Pancreas (tissue), 10 donors: ENCODE measurements around the gene RUBCN. TPM values are rescaled to one million over a fixed set of nuclear protein-coding genes. Genes with fewer than 3 reads are reported as not detected.
A peak's percentile ranks its signal among the peaks of the same experiment; 100 is the strongest.

ENCODE experiments used
- ATAC-seq, 4 donors: fragments of 200-7000 bp; cut with Tn5 transposase; one replicate each; pipeline versions ENCODE4 v1.8.0 to v1.9.1; 2020; ENCODE audit warnings: mild to moderate bottlenecking in 4 of 4, moderate library complexity in 4 of 4
- DNase-seq, 6 donors: peaks; one replicate each; pipeline ENCODE4 v3.0.0-alpha.2; 2020
- FAIRE-seq: peaks from 2 replicates; lab custom pipeline; 2012; peaks lifted over from hg19 to GRCh38; lab: Jason Lieb, UNC
- H3K27ac ChIP-seq, 4 donors: fragments of 200-600 bp; sonication (generic); 1 replicate in 3 of 4; 2 replicates in 1 of 4; pipeline versions ENCODE4 v1.5.0 to v1.8.0; 2020
- H3K27me3 ChIP-seq, 4 donors: fragments of 200-600 bp; one replicate each; pipeline ENCODE4 v1.8.0; 2021
- H3K36me3 ChIP-seq, 3 donors: fragments of 200-600 bp; sonication (generic) in 1 of 3; one replicate each; pipeline versions ENCODE4 v1.5.0 to v1.8.0; 2020 to 2021
- H3K4me1 ChIP-seq, 3 donors: fragments of 200-600 bp; one replicate each; pipeline ENCODE4 v1.8.0; 2021
- H3K4me3 ChIP-seq, 4 donors: fragments of 200-600 bp; sonication (generic) in 2 of 4; one replicate each; pipeline versions ENCODE4 v1.5.0 to v1.8.0; 2020 to 2021
- H3K9me3 ChIP-seq, 4 donors: fragments of 200-600 bp; one replicate each; pipeline ENCODE4 v1.8.0; 2021
- WGBS, 2 donors: extraction: QIAGEN DNeasy Blood & Tissue Kit; methylation state at CpG; one replicate each; pipeline ENCODE4 v1.1.7; 2013; 5-methylcytosine and 5-hydroxymethylcytosine counted together
- intact Hi-C, 3 donors: fragments of 100-400 bp; cut with DNase I; formaldehyde crosslinking; loops; one replicate each; pipeline versions ENCODE4 v1.11.1 to v1.14.2; 2022
- polyA plus RNA-seq, 2 donors: library from polyadenylated mRNA; stranded (reverse); fragments of 200-250 nt; gene quantifications; one replicate each; pipeline ENCODE4 v1.2.3, GENCODE V29; 2013
- total RNA-seq, 6 donors: library from RNA; stranded (reverse); fragmentation: NEBNext Ultra II Directional in 4 of 6; extraction: Animal tissue kit (Norgen Biotek cat#: 25700) in 4 of 6; gene quantifications; one replicate each; pipeline versions ENCODE4 v1.2.1 to v1.2.4, GENCODE V29; 2021 to 2023
- TF ChIP-seq, protein P1 (sequence below), 4 donors: fragments of 200-600 bp; sonication (generic) in 3 of 4; IDR thresholded peaks; one replicate each; pipeline versions ENCODE4 v1.5.0 to v1.8.0; 2021; ENCODE audit warnings: antibody characterized with exemption in 4 of 4
- donor health status: healthy with polysubstance abuse.
- donor health status: DM: no; HTN: no; CAD: no; lungs with moderate emphysema.
- donor health status: DM: no; HTN: no; CAD: no.
- donor health status: control.
- donor health status: control.
- donor health status: Bipolar disorder and iron deficiency.
- donor health status: DM: yes; HTN: yes; CAD: no.
- donor health status: DM: no; HTN: no; CAD: no.
- donor health status: DM: no; HTN: no; CAD: no.
- donor health status: DM: yes; HTN: yes; CAD: no.

Gene RUBCN
- total and polyA plus RNA-seq, 8 donors: 8.6 to 14.1 (median 13.0) TPM

DNA sequence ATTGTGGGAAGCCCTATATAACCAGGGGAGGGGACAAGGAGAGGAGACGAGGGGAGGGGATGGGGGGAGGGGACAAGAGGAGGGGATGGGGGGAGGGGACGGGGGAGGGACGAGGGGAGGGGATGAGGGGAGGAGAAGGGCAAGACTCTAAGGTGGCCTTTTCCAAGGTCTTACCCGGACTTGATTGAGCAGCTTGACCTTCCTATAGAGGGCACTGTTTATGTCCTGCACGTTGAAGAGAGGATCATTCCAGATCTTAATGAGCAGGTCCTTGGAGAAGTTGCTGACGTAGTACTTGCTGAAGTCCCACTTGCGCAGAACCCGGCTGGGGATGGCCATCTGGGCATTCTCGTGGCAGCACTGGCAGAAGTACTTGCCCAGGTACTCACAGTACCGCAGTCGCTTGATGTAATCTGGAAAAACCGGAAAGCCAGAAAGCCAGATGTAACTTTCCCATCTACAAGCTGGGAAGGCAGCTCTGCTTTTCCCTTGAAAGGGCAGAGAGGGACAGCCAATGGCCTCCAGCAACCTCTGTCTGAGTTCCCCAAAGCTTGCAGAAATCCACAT is 55.7 kb downstream of the RUBCN start:
- no peak for FAIRE-seq
- WGBS, 2 donors: 28 to 40% methylated on average over 11 to 12 of the region's 12 CpGs

DNA sequence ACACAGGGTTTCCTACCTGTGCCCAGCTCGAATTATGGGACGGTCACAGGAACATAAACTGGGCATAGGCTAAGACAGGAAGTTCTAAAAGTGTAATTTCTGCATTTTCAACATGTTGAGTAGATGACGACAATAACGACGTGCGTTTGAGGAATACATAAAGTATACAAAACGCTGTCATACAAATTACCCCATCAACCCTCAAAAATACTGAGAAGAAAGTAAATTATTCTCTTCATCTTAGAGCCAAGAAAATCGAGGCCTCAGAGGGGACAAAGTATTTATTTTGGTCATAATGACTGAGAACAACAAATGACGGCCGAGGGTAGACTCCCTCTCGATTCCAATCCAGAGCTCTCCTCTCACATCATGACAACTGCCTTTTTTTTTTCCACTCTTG is 60.8 kb downstream of the RUBCN start:
- Histone ChIP-seq H3K27ac (no peak overlapping the region), H3K27me3 (no peaks in the 10 kb centered on the region), H3K4me1 (no peaks in the 10 kb centered on the region), H3K36me3 (peaks cover 0 to 29% (median 4%) of the 10 kb centered on the region in 3 donors), H3K9me3 (no peaks in the 10 kb centered on the region), H3K4me3 (no peak overlapping the region)
- DNase-seq (no peak), FAIRE-seq (no peak), ATAC-seq (no peak)
- WGBS, 2 donors: 90 to 91% methylated on average over 11 of the region's 11 CpGs
- TF ChIP-seq, protein P1, sequence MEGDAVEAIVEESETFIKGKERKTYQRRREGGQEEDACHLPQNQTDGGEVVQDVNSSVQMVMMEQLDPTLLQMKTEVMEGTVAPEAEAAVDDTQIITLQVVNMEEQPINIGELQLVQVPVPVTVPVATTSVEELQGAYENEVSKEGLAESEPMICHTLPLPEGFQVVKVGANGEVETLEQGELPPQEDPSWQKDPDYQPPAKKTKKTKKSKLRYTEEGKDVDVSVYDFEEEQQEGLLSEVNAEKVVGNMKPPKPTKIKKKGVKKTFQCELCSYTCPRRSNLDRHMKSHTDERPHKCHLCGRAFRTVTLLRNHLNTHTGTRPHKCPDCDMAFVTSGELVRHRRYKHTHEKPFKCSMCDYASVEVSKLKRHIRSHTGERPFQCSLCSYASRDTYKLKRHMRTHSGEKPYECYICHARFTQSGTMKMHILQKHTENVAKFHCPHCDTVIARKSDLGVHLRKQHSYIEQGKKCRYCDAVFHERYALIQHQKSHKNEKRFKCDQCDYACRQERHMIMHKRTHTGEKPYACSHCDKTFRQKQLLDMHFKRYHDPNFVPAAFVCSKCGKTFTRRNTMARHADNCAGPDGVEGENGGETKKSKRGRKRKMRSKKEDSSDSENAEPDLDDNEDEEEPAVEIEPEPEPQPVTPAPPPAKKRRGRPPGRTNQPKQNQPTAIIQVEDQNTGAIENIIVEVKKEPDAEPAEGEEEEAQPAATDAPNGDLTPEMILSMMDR (IDR thresholded peaks at IDR 0.05): no peak
- intact Hi-C loops: no loop called here

More for the DNA sequence above, 55.7 kb downstream of the RUBCN start:
- TF ChIP-seq, protein P1 (IDR thresholded peaks at IDR 0.05): no peak
- Histone ChIP-seq H3K27me3 (no peaks in the 10 kb centered on the region), H3K27ac (peak overlapping the region; percentile 74 to 81 (median 78)), H3K4me3 (no peak overlapping the region), H3K9me3 (no peaks in the 10 kb centered on the region), H3K4me1 (peaks cover 0 to 10% (median 5%) of the 10 kb centered on the region in 3 donors), H3K36me3 (no peaks in the 10 kb centered on the region)
- DNase-seq (peak; percentile 68 to 93 (median 90)), ATAC-seq (peak; percentile 88 to 93 (median 88))
- intact Hi-C loops: no loop called here

DNA sequence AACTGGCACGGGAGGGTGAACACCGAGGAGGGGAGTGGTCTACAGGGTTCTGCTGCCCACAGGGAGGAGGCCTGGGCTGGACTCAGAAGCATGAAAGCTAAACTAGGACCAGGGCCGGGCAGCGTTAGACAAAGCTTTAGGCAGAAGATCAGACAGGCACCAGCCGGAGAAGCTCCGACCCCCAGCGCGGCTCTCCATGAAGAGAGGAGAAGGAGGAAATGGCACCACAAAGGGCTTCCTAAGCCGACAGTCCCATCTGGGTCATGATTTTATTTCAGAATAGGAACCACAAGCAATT is 61.2 kb downstream of the RUBCN start:
- no peak for FAIRE-seq
- H3K36me3 ChIP-seq: peaks cover 0 to 29% (median 4%) of the 10 kb centered on the region in 3 donors
- intact Hi-C loops: no loop called here

DNA sequence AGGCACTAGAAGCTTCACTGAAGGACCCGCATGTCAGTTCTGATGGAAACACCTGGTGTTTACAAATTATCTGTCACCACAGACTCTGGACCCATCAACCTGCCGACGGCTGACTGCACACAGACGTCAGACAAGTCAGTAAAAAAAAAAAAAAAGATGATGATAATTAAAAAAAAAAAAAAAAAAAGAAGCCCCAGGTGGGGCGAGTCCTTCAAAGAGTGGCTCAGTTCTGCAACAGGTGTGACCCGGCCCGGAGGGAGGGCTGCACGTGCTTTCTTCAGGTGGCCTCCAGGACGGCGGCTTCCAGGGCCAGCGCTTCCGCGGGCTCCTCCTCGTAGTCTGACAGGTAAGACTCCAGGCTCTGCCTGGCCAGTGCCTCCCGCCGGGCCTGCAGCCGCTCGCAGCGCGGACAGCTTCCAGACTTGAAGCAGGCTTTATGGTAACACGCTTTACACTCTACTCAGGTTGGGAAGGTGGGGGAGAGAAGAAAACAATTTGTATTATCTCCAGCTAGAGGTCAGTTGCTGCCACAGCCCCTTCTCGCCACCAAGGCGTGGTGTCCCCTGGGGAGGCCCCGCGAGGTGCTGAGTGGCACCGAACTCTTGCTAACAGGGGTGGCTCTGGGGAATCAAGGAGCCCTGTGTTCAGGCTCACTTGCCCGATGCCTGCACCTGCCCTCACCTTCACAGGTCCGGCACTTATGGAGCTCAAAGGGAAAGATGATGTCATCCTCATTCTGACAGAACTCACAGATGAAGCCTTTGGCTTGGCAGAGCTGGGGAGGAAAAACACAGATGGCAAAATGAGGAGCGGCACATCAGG is 61.8 kb downstream of the RUBCN start:
- no peaks in the 10 kb centered on the region for H3K9me3 ChIP-seq
- WGBS, 2 donors: 88 to 90% methylated on average over 29 of the region's 29 CpGs
- no peaks in the 10 kb centered on the region for H3K27me3 ChIP-seq
- intact Hi-C loops: no loop called here
- no peak for FAIRE-seq
- no peak overlapping the region for H3K27ac ChIP-seq
- DNase-seq: no peak
- H3K36me3 ChIP-seq: peaks cover 0 to 29% (median 4%) of the 10 kb centered on the region in 3 donors
- H3K4me1 ChIP-seq: no peaks in the 10 kb centered on the region
- no peak overlapping the region for H3K4me3 ChIP-seq
- ATAC-seq: peak in 3 of 4 donors; percentile 12 to 24 (median 20)
- TF ChIP-seq, protein P1 (IDR thresholded peaks at IDR 0.05): no peak

More for the DNA sequence above, 61.2 kb downstream of the RUBCN start:
- H3K27me3 ChIP-seq: no peaks in the 10 kb centered on the region
- TF ChIP-seq, protein P1 (IDR thresholded peaks at IDR 0.05): no peak
- DNase-seq: no peak
- no peaks in the 10 kb centered on the region for H3K9me3 ChIP-seq
- H3K4me3 ChIP-seq: no peak overlapping the region
- ATAC-seq: no peak
- 94 to 97% methylated on average over 9 of the region's 9 CpGs for WGBS, 2 donors
- H3K4me1 ChIP-seq: no peaks in the 10 kb centered on the region
- H3K27ac ChIP-seq: no peak overlapping the region

DNA sequence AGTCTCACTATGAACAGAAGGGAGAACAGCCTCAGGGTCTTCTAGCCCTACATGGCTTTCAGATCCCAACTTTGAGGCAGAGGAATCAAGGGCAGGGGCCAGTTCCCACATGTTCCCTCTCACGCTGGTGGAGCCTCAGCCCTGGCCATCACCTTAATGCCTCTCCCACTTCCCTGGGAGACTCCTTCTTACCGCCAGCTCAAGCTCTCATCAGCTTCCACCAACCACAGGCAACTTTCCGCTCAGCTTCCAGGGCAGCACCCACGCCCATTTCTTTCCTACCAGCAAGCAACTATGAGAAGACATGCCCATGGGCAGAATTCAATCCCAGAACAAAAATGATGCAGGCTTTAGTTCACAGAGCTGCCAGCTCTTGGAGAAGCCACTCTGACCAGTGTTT is 63.5 kb downstream of the RUBCN start:
- H3K36me3 ChIP-seq: peaks cover 0 to 29% (median 4%) of the 10 kb centered on the region in 3 donors
- no peak overlapping the region for H3K4me3 ChIP-seq
- WGBS, 2 donors: 96 to 98% methylated on average over 4 of the region's 4 CpGs
- H3K4me1 ChIP-seq: no peaks in the 10 kb centered on the region
- ATAC-seq (no peak), DNase-seq (no peak), FAIRE-seq (no peak)
- H3K9me3 ChIP-seq: no peaks in the 10 kb centered on the region
- H3K27me3 ChIP-seq: no peaks in the 10 kb centered on the region
- TF ChIP-seq, protein P1 (IDR thresholded peaks at IDR 0.05): no peak
- intact Hi-C loops: no loop called here
- no peak overlapping the region for H3K27ac ChIP-seq
